M059J (cell line): ENCODE data around the gene ANKH. TPM values are rescaled to one million over a fixed set of nuclear protein-coding genes. Genes with fewer than 3 reads are reported as not detected.

Experiments
- DNase-seq: peaks from one replicate; pipeline ENCODE4 v3.0.0-alpha.2; 2012; ENCODE audit warnings: low read depth
- total RNA-seq: library from RNA; depleted of rRNA; stranded (reverse); fragments of >200 nt; shearing (Covaris generic); gene quantifications from 2 replicates; pipeline ENCODE4 v1.2.3, GENCODE V29; 2014

Gene ANKH
- total RNA-seq, 1 experiment from 2014 or later, result 20.8 TPM

DNA sequence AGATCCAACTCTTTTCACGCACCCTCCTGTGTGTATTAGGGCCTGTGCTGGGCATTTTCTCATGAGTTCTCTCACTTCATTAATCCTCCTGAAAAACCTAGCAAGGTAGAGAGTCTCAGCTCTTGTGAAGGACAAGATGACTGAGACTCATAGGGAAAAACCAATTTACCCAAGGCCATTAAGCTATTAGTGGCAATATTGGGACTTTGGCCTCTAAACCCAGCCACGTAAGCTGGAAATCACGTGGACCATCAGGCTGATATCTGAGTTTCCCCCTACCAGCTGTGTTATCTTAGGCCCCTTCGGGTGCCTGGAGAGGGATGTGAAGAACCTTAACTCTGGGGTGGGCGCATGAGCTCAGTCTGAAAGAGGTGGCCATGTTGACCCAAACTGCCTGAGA lies 80.7 kb downstream of the ANKH start:
- no peak for DNase-seq

DNA sequence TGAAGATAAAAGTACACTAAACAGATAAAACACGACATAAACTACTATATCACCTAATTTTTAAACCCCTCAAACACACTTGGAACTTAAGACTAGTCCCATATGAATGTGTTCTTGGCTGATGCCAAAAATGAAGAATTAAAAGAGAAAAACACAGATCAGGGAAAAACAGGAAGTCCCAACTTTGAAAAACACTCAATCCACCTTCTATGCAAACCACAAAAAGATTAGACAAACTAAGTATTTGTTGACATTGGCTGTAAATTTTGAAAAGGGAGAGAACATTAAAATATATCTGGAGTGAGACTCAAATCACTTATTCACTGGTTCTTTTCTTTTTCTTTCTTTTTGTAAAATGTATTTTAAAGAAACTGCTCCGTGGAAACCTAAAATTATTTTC lies 81.4 kb downstream of the ANKH start:
- DNase-seq, result peak; percentile 5

DNA sequence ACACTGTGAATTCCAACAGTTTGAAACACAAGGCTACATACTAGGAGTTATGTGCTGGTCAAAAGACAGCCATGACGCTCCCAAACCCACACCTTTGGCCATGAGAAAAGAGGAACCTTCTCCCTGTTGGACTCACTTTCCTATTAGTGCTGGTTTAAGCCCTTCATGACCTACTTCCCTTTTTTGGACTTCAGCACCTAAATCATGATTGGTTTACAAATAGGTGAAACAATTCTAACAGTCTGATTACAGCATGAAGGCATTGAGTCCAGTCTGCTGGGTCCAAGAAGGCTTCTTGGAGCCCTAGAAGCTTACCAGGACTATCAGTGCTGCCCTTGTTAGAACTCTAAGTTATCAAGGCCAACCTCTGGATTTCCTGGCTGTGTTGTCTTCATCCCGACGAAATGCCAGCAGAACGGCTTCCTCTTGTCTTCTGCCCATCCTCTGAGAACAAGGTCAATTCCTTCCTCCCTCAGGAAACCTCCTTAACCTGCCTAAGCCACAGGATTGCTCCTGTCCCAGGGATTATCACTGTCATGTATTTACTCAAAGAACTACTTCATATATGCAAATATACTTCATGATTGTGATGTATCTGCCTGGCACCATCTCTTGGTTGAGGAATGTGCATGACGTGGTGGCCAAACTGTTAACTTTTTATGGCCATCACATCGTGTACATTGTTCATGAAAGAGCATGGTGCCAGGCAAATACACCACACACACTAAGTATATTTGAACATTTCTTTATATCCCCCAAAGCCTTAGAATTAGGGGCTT lies 83.6 kb downstream of the ANKH start:
- DNase-seq, result no peak

DNA sequence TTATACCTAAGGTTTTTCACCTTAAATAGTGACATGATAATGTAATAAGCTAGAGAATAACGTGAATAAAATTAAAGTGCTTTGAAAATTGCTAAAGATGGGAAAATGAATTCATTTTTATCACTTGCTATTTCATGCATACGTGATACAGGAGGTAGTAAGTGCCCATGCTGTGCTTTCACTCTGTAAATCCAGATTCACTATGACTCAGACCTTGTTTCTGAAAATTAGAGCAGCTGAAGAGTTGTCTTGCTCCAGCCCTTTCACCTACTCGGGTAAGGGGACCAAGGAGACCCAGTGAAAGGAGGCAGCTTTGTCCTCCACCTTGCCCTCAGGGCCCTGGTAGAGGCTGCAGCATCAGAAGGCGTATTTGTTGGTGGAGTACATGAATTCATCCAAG lies 87.9 kb downstream of the ANKH start:
- DNase-seq, result no peak

DNA sequence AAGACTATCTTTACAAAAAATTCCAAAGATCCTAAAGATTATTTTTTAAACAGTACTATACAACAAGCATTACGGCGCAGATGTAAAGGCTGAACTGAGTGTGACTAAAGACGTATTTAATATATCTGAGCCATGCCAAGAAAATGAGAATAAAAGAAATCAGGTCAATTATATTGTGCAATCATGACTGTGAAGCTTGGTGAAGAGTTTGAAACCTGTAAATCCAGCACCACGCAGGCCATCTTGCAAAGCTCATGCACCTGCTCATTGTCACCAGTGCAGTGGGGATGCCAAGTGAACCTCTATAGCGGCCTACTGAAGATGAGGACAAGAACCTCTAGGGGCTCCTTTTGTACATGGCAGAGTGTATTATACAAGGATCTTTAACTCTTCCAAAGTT lies 89.0 kb downstream of the ANKH start:
- no peak for DNase-seq

DNA sequence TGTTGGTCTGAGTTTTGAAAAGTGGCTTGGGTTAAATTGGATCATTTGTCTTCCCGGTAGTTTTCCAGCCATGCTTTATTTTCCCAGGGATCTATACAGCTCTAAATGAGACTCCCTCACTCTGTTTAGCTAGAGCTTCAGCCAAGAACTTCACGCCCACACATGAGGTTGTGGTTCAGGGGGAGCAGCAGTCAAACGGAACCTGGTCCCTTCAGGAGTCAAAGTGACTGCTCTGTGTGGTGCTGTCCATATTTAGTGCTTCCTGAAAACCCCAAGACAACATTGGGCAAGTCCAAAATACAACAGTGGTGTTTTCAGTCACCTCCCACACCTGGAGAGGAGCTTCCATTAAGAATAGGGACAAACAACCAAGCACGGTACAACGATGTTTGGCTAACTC lies 90.5 kb downstream of the ANKH start:
- DNase-seq, result no peak

DNA sequence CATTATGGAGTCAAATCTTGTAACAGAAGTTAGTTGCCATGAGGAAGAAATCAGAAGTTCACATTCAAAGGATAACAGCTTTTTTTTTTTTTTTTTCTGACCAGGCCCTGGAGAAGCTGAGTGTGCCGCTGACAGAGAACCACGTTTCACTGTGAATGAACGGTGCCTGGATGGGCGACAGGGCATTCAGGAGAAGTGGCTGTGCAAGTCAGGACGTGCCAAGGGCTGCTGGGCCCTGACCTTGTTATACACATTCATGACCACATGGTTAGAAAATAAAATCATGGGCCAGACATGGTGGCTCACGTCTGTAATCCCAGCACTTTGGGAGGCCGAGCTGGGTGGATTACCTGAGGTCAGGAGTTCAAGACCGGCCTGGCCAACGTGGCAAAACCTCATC lies 91.6 kb downstream of the ANKH start:
- no peak for DNase-seq

DNA sequence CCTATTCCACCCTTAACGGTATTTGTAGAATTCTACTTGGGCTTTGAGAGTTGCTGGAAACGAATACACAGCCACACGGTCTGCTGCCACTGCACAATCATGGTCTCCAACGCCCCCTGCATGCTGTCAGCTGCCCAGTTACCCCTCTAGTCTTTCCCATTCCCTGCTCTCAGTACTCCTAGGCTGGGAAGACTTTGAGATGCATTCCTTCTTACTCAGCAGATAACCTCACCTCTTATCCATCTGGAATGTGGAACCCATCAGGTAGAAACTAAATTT lies 92.8 kb downstream of the ANKH start:
- no peak for DNase-seq

DNA sequence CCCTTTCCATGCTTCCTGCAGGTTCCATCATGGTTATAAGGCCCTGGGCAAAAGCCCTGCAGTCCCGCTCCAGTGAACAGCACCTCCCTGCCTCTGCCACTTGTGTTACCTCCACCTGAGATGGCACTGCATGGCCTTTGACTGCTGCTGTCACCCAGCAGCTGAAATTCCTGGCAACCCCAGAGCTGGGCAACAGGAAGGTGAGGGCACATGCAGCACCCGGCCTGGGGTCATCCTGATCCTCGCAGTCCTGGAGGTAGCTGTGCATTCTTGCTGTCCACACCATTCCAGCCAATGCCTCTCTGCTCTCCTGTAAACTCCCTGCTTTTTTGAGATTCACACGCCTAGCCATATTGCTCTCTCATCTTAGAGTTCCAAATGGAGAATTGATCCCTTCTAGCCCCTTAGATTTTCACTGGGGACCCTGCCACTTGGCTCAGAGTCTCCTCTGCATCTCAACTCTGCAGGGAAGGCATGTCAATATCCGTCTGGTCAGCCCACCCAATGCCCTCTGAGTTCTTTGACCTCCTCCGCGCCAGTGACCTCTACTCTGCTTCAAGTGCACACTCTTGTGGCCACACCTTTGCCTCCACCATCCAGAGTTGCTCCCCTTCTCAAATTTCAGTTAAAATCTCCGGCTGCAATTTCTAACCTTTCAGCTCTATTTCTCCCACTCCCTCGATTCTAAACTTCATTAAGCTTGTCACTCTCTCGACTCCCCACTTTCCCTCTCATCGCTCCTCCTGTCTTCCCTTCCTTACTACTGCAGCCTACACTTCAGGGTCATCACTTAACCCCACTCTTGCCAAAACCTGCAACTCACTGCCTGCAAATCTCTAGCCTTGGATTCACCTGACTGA lies 93.4 kb downstream of the ANKH start:
- DNase-seq, result no peak

DNA sequence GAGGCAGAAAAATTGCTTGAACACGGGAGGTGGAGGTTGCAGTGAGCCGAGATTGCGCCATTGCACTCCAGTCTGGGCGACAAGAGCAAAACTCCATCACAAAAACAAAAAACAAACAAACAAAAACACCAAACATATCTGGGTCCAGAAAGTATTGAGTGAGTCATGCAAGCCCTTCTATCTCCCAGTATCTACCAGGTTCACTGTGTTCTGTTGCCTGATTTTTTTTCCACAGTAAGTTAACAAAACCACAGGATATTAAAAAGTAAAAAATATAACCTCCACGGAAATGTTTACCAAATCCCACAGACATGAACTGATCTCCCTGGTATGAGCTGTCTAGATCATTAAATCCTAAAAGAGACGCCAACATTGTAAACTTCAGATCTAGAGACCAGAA lies 94.4 kb downstream of the ANKH start:
- no peak for DNase-seq

DNA sequence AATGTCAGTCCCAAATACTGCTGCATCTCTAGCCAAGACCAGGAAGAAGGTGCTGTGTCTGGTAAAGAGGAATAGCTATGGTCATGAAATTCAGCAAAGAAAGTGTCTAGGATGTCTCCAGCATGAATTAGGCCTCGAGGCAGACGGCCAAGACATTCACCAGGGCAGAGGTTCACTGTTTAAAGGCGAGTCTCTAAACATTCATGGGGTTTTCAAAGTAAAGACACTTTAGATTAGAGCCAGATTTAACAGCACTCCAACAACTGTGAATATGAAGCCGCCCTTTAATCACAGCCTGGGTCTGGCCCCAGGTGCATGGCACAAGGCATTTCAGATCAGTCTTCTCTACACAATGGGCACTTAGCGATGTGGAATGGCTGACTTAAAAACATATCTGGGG lies 95.0 kb downstream of the ANKH start:
- DNase-seq, result no peak

DNA sequence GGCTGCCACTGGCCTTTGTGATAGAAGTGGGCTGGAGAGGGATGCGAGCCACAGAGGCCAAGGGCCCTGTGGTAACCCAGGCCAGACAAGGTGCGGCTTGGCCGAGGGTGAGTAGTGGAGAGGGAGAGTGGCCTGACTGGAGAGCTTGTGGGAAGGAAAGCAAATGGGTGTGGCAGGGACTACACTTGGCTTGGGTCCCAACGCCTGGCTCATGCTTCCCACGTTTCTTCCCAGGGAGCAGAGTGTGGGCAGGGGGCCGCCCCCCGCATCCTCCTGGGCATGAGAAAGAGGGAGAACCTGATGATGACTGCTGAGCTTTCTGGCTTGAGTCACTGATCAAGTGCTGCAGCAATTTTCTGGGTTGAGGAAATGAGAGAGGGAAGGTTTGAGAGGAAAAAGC lies 95.7 kb downstream of the ANKH start:
- peak; percentile 59 for DNase-seq

DNA sequence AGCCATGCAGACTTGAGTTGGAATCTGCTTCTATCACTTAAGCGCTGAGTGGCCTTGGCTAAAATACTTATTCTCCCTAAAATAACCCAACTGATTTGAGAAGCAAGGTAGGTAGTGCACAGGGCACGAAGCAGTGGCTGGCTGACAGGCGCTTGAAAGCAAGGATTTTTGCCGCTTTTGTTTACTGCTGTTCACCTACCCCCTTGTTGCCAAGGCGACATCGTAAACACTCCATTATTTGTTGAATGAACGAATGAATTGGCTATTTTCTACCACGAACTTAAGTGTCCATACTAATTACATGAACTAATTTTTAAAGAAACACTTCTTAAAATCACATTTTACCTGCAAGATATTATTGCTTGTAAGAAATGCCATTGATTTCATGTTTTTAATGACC lies 98.0 kb downstream of the ANKH start:
- DNase-seq, result no peak

DNA sequence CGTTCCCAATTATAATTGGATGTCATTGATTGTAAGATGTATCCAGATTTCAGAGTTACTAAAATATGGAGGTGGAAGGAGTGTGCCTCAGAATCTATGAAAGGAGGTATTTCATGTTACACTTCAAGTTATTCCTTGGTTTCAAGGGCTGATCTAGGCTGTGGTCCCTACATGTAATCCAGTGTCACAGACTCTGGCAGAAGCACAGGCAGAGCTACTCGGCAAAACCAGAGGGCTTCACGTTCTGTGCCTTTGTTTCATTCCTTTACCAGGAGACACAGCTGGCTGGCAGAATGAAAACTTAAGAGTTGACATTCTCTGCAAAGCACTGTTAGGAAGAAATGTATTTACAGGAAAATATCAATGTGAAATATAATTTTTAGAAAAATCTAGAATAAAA lies 99.6 kb downstream of the ANKH start:
- no peak for DNase-seq

DNA sequence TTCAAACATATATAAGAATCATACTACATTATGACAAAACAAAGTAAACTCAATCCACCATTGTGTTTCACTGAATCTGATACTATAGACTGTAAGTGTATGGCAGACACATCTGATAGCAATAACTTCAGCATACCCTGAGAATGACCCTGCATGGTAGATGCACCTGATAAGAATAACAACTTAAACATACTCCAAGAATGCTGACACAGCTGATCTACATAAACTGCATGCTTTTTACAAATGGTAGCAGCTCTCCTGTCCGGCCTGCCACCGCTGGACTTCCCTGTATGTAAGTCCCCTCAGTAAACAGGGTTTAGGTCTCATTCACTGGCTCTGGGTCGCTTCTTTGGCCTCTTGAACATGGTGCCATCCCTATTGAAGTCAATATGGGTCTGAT lies 100.4 kb downstream of the ANKH start:
- no peak for DNase-seq

DNA sequence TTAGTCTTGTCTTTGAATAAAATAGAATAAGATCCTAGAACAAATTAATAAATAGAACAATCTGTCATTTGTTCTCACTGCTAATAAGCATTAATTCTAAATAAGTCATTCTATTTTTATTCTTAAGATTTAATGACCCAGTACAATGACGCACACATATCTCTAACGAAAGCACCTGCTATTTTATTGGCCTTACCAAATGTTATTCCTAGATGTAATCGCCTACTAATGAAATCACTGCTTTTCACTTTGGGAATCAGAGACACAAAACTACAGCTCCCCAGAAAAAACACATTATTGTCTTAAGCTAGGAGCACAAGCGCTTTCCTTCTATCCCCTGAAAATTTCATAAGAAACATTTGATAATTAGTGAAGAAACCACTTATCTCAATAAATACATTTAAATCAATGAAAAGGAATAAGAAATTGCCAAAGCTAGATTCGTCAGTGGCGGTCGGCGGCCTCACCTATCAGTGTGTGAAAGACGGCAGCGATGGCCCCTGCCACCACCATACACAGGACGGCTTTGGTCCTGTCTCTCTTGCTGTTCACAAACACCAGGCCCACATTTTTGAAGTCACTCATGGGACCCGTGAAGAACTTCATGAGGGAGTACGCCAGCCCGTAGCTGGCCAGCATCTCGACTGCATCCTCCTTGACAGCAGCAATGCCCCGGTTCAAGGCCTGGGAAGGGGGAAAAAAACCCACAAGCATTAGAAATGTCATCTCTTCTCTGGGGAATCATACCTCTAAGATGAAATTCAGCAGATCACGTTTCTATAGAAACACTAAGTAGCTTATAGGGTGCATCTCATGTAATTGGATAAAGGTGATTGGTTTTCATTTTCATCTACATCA lies 102.8 kb downstream of the ANKH start:
- DNase-seq, result no peak

DNA sequence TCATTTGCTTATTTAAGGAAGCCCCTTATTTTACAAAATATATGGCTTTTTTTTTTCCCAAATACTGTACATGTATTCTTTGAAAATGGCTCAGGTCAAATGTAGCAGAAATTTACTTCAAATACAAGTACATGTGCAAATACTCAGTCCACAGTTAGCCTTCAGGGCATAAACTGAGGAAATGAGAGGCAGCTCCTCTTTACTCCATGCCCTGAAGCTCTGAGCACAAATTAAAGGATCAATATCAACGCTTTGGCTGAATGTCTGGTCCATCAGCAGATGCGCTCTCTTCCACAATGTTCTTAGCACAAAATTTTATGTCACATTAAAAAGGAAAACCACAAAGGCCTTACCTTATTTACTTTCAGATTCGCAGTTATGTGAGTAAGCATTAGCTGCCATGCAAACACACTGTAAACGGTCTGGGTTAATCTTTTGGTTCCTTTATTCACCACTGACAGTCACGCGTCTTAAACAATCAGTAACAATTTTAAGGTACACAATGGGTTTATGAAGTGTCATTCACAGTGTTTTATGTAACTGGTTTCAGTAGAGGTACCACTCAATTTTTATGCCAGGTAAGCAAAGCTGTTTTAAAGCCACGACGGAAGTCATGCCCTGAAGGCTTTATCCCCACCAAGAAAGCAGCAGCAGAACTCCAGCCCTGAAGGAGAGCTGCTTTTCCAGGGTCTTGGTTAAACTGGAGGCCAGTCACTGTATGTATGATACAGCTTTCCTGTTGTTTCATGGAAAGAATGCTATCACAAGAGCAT lies 103.7 kb downstream of the ANKH start:
- peak; percentile 49 for DNase-seq

DNA sequence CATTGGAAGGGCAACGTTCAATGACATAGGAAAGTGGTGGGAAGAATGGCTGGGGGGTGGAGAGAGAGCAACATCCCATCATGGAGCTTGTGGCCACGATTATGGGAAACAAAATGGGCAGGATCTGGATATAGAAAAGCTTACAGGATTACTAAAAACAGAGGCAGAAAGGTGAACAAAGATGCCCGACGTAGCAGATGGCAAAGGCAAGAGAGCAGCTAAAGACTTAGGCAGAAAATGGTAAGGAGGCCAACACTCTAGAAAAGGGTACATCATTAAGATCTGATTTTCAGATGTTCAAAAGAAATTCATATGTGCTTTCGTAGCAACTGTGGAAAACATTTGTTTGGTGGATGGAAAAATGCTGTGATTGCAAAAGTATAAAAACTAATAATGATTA lies 104.5 kb downstream of the ANKH start:
- DNase-seq, result no peak

DNA sequence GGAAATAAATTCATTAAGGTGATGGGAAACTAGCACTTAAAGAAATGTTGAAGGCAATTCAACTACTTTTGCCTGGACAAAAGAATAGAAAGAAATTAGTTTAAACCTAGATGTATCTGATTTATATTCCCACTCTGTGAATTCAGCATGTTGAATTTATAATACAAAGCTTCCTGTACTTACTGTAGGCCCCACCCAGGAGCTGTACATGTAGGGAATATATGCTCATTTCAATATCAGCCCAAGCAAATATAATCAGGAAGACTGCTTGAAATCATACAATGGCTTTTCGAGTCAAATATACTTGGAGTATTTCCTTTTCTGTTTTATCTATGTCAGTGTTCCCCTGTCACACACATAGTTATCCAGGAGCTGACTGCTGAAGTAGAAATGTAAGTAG lies 105.0 kb downstream of the ANKH start:
- DNase-seq, result no peak

DNA sequence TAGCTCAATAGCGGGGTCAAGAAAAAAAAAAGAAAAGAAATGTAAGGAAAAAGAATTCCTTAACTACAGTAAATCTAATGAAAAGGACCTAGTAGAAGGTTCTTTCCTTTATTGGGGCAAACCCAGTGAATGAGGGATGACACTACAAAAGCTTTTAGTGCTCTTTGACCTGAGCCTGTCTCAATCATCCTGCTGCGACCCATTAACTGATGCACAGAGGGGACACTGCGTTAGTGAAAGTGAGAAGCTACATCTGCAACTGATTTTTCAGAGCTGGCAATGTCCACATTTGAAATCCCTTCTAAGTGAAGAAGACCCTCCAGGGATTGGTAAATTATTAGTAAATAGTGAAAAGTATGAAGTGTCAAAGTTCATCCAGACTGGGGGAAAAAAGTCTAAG lies 106.0 kb downstream of the ANKH start:
- DNase-seq, result no peak

DNA sequence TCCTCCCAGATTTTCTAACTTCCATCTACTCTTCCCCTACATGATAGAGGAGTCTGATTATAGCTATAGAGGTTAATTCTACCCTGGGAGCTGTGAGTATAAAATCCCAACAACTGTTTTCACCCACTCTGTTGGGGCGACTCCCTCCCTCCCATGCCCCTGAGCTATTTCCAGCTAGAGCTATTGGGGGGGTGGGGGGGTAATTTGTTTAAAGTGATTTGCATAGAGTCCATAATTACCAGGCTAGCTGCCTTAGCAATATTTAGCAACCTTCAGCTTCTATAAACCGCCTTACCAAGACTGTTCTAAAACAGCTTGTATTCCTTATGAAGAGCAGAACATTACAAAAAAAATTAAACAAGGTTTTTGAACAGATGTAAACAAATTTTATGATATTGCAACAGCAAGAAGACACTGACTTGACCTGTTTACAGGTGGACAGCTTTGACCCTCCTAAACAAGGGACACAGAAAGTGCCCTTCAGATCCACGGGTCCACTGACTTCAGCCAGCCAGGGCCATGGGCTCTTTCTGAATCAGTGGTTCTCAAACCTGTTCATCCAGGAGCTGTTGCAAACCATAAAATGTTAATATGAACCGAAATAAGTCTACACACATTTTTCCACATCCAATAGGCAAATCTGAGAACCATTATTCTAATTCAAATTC lies 108.9 kb downstream of the ANKH start:
- no peak for DNase-seq
